ENCODE data around the gene TMPRSS4.

TMPRSS4 gene

GRCh38 chr11:118080296-118080695 lies 3.4 kb downstream of the TMPRSS4 start:
- no peak for DNase-seq

DNA sequence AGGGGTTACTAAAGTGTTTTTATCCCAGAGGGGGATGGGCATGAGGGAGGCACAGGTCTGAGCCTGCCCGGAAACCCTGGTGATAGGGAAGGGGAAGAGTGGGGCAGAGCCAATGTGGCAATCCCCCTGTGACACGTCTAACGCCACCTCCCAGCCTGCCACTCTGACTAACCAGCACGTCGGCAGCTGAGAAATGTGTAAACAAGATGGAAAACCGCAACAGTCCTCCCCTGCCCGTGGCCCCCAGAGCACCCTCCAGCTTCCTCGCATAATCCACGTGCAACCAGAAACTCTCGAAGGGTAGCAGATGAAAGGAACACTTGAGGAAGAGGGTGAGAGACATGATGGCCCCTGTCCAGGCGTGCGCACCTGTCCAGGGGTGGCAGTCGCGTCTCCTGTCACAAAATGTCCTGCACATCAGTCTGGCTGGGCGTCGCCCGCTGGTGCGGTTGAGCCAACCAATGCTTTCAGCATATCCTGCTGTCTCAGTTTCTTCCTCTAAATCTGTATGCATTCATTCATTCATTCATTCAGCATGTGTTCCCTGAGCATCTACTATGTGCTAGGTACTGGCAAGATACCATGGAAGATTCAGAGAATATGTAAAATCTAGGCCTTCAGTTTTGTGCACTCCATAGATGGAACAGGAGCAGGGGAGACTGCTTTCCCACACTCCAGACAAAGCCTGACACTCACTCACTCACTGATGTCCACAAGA lies 4.5 kb downstream of the TMPRSS4 start:
- DNase-seq, result no peak

- DNase-seq, result no peak
Observed at GRCh38 chr11:118082880-118083552, 6.1 kb downstream of the TMPRSS4 start.

- DNase-seq, result no peak
Observed at GRCh38 chr11:118084247-118084646, 7.4 kb downstream of the TMPRSS4 start.

- DNase-seq, result no peak
Observed at GRCh38 chr11:118084656-118085055, 7.8 kb downstream of the TMPRSS4 start.

GRCh38 chr11:118086913-118087768 lies 10.3 kb downstream of the TMPRSS4 start, which contains the start of gene SMIM35:
TSS of gene SMIM35 (minus strand) at chr11:118086963. CDS start at chr11:118086757, 206 bp downstream.
- no peak for DNase-seq

- no peak for DNase-seq
Observed at GRCh38 chr11:118087931-118088330, 11.1 kb downstream of the TMPRSS4 start.

- no peak for DNase-seq
Observed at GRCh38 chr11:118088531-118088930, 11.7 kb downstream of the TMPRSS4 start.

- DNase-seq, result no peak
Observed at GRCh38 chr11:118090545-118091162, 13.8 kb downstream of the TMPRSS4 start.

GRCh38 chr11:118091690-118092089 lies 14.8 kb downstream of the TMPRSS4 start:
- no peak for DNase-seq

GRCh38 chr11:118092907-118093571 lies 16.2 kb downstream of the TMPRSS4 start:
- DNase-seq, result no peak

- no peak for DNase-seq
Observed at GRCh38 chr11:118095493-118095892, 18.6 kb downstream of the TMPRSS4 start.

- DNase-seq, result no peak
Observed at GRCh38 chr11:118095967-118096367, 19.1 kb downstream of the TMPRSS4 start.

GRCh38 chr11:118098996-118099837 lies 22.3 kb downstream of the TMPRSS4 start:
- DNase-seq, result no peak

DNA sequence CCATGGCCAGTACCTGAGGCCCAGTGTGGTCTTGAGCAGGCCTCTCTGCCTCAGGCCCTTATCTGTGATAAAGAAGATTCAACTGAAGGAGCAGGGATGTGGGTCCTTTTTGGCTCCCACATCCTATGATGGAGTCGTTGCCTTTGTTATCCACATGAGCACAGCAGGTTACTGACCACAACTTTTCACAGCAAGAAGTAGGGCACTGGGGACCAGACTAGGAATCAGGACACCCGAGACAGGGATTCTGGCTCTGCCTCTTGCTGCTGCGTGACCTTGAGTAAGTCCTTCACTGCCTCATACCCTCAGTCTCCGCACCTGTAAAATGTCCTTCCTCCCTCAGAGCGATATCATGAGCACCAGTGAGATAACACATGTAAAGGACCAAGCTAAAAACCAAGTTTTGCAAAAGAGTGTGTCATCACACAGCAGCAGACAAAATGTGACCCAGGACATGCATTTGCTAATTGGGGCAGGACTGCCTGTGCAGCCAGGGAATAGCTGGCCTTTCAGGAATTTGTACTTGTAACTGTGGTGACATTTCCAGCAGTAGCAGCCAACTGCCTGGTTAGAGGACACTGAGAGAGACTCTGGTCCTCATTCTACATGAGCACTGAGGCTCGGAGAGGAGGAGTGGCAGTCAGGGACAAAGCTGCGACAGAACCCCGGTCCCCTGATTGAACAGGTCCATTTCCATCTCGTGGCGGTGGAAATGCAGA lies 23.1 kb downstream of the TMPRSS4 start:
- DNase-seq, result no peak

DNA sequence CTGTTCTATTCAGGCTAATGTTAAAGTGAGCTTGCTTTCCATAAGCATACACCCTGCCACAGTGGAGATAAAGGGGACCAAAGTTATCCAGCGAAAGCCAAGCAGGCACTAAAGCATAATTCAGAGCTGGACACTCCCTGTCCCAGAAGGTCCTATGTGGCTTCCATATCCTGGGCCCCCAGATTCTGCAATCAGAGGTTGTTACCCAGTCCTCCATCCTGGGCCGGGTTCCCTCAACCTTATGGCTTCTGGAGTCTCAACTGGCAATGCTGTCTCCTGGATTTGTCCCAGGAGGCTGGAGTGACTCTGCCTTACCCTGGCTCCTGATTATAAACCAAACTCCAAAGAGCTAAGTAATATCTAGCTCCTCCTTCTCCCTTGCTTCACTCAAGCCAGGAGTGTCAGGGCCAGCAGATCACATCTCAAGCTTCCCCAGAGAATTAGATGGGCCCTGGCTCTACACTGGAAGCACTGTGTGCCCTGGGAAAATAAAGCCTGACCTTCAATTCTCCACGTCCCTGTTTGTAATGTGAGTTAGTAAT lies 23.9 kb downstream of the TMPRSS4 start:
- no peak for DNase-seq

GRCh38 chr11:118102721-118103261 lies 25.9 kb downstream of the TMPRSS4 start:
- no peak for DNase-seq

- no peak for DNase-seq
Observed at GRCh38 chr11:118104491-118104890, 27.6 kb downstream of the TMPRSS4 start.

DNA sequence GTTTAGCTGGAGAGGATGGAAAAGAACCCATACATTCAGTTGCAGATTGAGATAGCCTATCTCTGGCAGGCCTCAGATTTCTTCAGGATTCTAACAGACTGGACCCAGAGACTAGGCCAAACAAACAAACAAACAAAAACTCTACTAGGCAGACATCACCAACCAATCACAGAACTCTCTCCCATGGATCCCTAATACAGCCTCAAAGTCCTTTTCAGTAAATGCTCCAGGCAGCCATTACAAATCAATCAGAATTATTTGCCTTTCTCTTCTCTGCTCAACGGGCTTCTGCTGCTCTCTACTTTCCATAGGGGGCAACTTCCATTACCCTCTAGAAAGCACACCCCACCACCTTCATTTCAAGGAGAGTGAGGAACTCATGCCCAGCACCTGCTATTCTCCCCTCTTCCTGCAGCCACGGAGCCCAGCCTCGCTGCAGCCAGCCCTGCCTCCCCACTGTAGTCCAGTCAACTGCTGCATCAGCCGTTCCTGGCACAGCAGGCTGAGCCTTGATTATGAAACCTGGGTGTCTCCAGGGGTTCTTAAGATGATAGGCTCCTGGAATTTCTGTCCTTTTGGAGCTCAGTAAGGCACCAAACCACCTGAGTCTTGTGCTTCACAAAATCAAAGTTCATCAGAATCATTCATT lies 28.9 kb downstream of the TMPRSS4 start:
- DNase-seq, result no peak

Data from stimulated activated naive CD4-positive, alpha-beta T cell treated with Interleukin-2 at 50 U/mL for 16 hours (primary cell).